H4 (cell line): ENCODE data around the gene PPP1R15B. TPM values are rescaled to one million over a fixed set of nuclear protein-coding genes. Genes with fewer than 3 reads are reported as not detected.

Source experiments
- DNase-seq: peaks from one replicate; pipeline ENCODE4 v3.0.0-alpha.2; 2015; ENCODE audit warnings: low spot score
- total RNA-seq: library from RNA; depleted of rRNA; stranded (reverse); fragments of >200 nt; shearing (Covaris generic); gene quantifications from 2 replicates; pipeline ENCODE4 v1.2.3, GENCODE V29; 2014

Gene PPP1R15B
- total RNA-seq, 1 experiment from 2014 or later: 19.2 TPM

GRCh38 chr1:204420039-204421004 is 8.7 kb upstream of the PPP1R15B start:
- no peak for DNase-seq

- DNase-seq: no peak
These were observed 7.4 kb upstream of the PPP1R15B start for GRCh38 chr1:204419064-204419403.

DNA sequence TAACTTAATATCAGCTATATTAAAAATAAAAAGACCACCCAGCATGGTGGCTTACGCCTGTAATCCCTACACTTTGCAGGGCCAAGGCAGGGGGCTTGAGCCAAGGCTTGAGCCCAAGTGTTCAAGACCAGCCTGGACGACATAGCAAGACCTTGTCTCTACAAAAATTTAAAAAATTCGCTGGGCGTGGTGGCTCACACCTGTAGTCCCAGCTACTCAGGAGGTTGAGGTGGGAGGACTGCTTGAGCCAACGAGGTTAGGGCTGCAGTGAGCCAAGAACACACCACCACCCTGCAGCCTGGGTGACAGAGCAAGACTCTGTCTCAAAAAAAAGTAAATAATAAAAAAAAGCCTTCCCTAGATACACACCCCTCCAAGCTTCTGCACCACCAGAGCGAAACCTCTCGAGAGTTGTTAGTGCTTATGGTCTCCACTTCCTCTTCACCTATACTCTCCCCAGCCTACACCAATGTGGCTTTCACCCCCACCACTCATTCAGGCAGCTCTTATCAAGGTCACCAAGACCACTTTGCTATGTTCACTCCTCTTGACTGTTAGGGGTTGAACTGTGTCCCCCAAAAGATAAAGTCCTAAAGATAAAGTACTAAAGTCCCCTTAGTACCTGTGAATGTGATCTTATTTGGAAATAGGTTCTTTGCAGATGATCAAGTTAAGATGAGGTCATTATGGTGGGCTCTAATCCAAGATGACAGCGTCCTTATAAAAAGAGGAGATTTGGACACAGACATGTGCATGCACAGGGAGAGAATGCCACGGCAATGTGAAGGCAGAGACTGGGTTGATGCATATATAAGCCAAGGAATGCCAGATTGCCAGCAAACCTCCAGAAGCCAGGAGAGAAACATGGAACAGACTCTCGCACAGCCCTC is 6.8 kb upstream of the PPP1R15B start:
- DNase-seq: no peak

DNA sequence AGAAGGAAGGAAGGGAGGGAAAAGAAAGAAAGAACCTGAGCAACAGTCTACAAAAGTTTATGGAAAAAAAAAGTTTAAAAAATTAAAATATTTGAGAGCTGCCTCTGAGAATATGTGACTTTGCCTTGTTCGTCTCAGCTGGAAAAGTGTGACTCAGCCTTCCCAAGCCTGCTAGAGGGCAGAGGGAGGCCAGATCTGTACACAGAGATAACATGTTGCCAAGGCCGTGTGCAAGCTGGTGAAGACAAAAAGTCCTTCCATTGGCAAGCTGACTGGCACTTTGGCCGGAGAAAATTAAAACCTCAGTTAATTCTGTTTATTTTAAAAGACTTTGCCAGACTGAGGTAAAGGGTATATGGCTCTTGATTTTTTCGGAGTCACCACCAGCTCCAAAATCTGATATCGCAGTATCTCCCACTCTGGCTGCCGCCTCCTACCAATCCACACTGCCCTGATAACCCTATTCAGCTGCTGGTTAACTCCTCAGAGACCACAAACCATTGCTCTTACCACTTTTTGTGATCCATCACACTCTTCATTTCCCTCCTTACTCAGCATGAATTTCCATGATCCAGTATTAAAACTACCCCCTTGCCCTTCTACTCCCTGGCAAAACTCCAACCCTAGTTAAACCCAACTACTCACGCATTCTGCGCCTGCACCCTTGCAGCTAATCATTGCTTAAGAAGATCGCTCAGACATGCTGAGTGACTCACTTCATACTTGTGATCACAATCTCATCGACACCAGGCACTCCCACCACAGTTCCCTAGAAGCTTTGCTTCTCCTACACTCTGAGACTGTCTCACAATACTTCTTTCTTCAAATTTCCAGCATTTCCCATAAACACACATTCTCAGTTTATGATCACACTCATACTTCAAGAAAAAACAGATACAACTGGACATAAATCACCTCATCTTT is 5.7 kb upstream of the PPP1R15B start:
- peak; percentile 96 for DNase-seq

GRCh38 chr1:204416589-204417073 is 5.0 kb upstream of the PPP1R15B start:
- no peak for DNase-seq

- DNase-seq: no peak
These were observed 3.7 kb upstream of the PPP1R15B start for GRCh38 chr1:204415351-204415750.

DNA sequence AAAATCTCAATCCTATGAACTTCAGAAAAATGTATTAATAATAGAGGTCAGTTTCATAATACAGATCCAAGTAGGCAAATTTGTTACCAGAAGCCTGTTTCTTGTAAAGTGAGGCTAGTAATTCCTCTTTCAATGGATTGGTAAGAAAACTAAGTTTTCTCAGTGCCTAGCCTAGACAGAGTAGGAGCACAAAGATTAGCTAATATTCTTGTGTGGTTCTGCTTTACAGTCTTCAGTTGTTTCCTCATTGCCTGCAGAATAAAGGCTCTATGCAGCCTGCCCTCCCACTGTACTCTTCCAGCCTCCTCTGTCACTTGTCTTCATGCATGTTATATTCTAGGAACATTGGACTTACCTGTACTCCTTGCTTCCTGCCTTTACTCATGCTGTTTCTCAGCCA is 2.4 kb upstream of the PPP1R15B start:
- DNase-seq: no peak

DNA sequence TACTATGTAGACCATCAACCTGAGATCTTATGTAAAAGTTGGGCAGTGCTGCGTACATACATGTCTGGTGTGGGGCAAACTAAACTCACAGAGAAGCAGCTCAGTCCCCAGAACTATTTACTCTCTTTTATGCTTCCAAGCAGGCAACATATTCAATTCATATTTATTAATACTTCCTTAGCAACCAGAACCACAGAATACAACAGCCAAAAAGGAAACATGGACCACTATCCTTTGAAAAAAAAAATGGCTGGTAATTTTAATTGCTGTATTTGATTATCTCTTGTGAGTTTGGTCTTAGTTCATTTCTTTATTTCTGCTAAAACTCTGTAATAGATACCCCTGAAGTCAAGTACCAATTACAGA is 1.5 kb upstream of the PPP1R15B start:
- no peak for DNase-seq

DNA sequence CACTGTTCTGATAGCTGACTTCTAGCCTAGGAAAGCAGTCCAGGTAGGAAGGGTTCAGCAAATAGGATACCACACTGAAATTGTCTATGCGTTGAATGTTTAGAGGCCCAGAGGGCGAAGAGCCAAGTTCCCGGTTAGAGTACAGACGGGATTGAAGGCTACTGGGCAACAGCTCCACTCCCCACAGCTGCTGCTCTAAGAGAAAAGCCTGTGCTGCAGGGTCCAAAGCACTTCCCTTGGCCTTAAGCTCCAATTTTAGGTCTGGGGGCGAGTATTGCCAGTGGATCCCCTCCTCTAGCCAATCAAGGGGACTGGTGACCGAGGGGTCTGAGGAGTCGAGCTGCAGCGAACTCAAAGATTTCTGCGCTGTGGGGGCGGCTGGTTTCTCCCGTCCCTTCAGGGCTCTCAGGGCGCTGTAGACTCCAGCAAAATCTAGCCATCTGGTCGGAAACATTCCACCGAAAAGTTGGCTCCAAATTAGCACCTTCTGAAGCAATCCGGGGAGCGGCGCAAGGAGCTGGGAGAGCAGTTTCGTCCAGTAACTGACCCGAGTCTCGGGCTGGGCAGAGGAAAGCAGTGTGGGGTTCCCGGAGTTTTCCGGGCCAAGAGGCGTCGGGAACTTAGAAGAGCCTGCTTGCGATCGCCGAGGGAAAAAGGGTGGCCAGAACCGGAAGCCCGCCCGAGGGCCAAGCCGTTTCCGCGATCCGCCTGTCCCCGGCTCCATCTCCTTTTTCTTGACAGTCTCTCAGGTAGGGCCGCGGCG is 748 bp downstream of the PPP1R15B start:
- DNase-seq: no peak

- no peak for DNase-seq
These were observed 1.6 kb downstream of the PPP1R15B start for GRCh38 chr1:204409836-204410687.

DNA sequence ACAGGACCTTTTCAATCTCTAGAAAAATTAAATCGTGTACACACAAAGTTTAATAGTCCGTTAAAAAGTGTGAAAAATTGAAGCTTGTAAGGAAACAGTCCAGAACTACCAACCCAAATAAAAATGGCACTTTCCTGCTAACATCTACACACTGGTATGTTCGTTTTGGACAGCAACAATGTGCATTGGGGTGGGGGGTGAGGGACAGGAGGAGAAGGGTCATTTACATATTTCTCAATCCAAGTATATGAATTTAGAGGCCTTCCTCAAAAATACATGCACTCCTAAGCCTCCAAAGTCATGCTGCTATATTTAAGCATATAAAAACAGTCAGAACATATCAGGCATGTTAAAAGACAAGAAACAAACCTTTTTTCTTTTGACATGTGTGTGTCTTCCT is 2.5 kb downstream of the PPP1R15B start:
- no peak for DNase-seq

DNA sequence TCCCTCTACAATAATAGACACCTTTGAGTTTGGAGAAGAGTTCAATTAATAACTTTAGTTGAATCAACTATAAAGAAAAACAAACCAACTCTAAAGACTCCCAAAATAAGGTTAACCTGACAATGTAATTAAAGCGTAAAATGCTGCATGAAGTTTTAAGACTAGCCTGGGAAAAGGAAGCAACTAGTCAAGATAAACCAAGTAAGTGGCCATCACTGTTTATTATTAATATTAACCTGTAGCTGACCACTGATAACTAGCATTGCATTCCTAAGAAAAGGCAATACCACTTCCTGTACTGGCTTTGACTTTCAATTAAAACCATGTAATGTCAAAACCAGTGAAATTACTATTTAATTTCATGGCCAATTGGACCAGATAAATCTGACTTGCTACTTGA is 3.0 kb downstream of the PPP1R15B start:
- DNase-seq: no peak

DNA sequence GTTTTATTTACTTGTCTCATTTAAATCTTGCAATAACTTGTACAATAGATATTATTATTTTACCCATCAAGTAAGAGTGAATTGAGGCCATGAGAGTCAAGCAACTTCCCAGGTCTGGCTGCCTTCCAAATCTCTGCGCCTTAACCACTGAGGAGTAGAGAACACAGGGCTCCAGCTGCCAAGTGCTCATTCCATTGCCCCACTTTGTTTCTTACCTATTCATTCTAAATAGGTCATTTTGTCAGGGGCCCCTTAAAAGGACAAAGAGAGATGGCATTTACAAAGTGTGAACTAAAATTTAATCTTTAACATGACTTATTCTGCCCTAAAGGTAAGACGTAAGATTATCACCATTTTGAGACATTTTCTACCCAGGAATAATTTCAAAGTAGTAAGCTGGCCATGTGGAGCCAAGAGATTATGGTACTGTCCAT is 3.5 kb downstream of the PPP1R15B start:
- peak; percentile 62 for DNase-seq

- DNase-seq: no peak
These were observed 4.2 kb downstream of the PPP1R15B start for GRCh38 chr1:204407295-204407971.

DNA sequence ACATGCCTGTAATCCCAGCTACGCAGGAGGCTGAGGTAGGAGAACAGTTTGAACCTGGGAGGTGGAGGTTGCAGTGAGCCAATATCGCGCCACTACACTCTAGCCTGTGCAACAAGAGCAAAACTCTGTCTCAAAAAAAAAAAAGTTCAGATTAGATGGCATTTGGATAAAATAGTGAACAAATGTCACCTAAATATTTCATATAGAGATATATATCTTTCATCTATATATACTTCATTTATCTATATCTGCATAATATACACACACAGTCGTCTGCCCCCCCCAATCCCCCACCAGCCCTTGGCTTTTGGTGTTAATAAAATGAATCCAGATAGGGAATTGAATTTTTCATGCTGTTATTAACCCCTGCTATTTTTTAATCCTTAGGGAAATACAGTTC is 5.0 kb downstream of the PPP1R15B start:
- no peak for DNase-seq

DNA sequence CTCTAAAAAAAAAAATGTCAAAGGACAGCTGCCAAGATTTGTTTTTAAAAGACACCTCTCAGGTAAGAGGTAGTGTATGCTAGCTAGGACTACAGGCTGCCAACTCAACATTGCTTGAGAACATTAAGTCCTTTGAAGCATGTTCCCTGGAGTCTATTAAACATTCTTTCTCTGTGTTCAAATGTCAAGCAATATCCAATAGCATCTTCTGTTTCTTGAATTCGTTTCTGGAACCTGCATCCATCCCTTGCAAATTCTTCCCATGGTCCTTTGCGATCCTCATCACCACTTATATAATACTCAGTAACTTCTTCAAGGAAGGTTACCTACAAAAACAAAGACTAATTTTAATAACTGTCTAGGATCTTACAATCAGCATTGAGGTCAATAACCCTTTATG is 5.6 kb downstream of the PPP1R15B start:
- DNase-seq: no peak

DNA sequence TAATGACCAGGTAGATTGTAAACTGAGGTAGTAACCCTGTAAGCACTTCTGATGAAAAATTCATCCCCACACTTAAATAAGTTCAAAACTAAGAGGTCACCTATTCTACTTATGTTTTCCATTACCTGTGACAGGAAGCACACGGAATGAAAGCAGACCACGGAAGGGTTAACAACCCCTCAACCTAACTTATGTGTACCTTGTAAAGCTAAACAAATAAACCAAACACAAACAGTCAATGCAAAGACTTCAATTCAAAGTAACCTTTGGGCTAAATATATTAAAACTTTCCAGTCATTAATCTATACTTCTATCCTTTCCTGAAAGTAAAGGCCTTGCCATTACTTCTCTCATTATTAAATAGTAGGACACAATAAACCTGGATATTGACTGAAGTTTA is 7.0 kb downstream of the PPP1R15B start:
- no peak for DNase-seq

- DNase-seq: no peak
These were observed 9.2 kb downstream of the PPP1R15B start for GRCh38 chr1:204402391-204402790.

- no peak for DNase-seq
These were observed 9.9 kb downstream of the PPP1R15B start for GRCh38 chr1:204401730-204402129.
